Skeletal muscle tissue (tissue), 4 donors: Measurements from ENCODE around the gene CTAGE4. TPM values are rescaled to one million over a fixed set of nuclear protein-coding genes. Genes with fewer than 3 reads are reported as not detected.
"Not testable (repeated sequence)": the region's sequence is repeated elsewhere in the genome, so short reads cannot be mapped to it uniquely, and the experiment has no call there.

Source experiments
- H3K27ac ChIP-seq: one replicate; pipeline ENCODE4 v1.7.0; 2013; ENCODE audit warnings: mild to moderate bottlenecking, low read depth, low read length, inconsistent platforms
- H3K27me3 ChIP-seq, 3 donors: one replicate each; pipeline ENCODE4 v1.7.0; 2013; ENCODE audit warnings: low read length in 3 of 3; ENCODE audit not compliant: control insufficient read depth in 3 of 3, insufficient read depth in 3 of 3
- H3K36me3 ChIP-seq, 3 donors: one replicate each; pipeline ENCODE4 v1.7.0; 2013; ENCODE audit warnings: low read length in 3 of 3; ENCODE audit not compliant: control insufficient read depth in 3 of 3, insufficient read depth in 3 of 3
- H3K4me1 ChIP-seq, 3 donors: one replicate each; pipeline ENCODE4 v1.7.0; 2013; ENCODE audit warnings: low read length in 3 of 3, mild to moderate bottlenecking in 3 of 3; ENCODE audit not compliant: control insufficient read depth in 3 of 3, insufficient read depth in 3 of 3
- H3K4me3 ChIP-seq, 3 donors: one replicate each; pipeline ENCODE4 v1.7.0; 2013; ENCODE audit warnings: low read length in 3 of 3
- H3K9ac ChIP-seq, 3 donors: one replicate each; pipeline ENCODE4 v1.7.0; 2013; ENCODE audit warnings: low read length in 3 of 3, mild to moderate bottlenecking in 3 of 3, moderate library complexity in 2 of 3, low read depth in 1 of 3
- H3K9me3 ChIP-seq, 3 donors: one replicate each; pipeline ENCODE4 v1.7.0; 2013; ENCODE audit warnings: low read length in 3 of 3; ENCODE audit not compliant: control insufficient read depth in 3 of 3
- total RNA-seq: library from RNA; depleted of rRNA; stranded (reverse); fragments of >200 nt; gene quantifications from one replicate; pipeline ENCODE4 v1.2.3, GENCODE V29; 2014
- donor health status: Osteomylitis.

CTAGE4 gene, protein sequence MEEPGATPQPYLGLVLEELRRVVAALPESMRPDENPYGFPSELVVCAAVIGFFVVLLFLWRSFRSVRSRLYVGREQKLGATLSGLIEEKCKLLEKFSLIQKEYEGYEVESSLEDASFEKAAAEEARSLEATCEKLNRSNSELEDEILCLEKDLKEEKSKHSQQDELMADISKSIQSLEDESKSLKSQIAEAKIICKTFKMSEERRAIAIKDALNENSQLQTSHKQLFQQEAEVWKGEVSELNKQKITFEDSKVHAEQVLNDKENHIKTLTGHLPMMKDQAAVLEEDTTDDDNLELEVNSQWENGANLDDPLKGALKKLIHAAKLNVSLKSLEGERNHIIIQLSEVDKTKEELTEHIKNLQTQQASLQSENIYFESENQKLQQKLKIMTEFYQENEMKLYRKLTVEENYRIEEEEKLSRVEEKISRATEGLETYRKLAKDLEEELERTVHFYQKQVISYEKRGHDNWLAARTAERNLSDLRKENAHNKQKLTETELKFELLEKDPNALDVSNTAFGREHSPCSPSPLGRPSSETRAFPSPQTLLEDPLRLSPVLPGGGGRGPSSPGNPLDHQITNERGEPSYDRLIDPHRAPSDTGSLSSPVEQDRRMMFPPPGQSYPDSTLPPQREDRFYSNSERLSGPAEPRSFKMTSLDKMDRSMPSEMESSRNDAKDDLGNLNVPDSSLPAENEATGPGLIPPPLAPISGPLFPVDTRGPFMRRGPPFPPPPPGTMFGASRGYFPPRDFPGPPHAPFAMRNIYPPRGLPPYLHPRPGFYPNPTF
- total RNA-seq = not detected

DNA sequence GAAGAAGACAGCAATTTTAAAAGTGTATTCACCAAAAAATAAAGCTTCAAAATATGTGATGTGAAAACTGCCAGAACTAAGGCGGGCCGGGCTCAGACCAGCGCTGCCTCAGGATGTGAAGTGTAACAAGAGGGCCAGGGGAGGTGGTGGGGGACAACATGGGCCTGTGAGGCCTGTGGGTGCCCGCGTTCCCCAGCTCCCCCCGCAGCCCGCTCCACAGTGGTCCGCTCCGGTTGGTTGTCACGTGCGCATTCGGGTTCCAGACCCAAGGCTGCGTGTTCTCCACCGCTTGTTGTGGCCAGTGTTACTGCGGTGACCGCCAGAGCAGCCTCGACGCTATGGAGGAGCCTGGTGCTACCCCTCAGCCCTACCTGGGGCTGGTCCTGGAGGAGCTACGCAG lies at the start of gene CTAGE4:
Gene CTAGE4, plus strand, starts transcription at position 301 of the 400 bp plus-strand sequence. Its CDS starts 38 bp downstream, at position 339.
- H3K4me1 ChIP-seq, H3K4me3 ChIP-seq, H3K9me3 ChIP-seq, H3K27me3 ChIP-seq, H3K9ac ChIP-seq, H3K27ac ChIP-seq, H3K36me3 ChIP-seq: not testable (repeated sequence)

DNA sequence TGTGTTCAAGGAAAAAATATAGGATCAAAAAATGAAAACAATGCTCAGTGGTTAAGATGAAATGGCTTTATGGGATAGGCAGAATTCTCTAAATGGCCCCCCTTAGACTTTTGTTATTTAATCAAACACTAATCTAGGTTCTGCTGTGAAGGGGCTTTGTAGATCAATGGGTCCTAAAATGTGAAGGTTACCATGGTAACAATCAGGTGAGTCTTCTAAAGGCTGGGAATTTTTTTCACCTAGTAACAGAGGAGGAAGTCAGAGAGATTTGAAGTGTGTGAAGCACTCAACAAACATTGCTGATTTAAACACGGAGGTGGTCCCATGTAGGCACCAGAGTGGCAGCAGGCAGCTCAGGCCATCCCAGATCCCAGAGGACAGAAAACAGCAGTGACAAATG lies 49.1 kb upstream of the CTAGE4 start:
- Histone ChIP-seq H3K36me3 (no peaks in the 10 kb centered on the region), H3K4me1 (no peaks in the 10 kb centered on the region), H3K27ac (no peak overlapping the region), H3K4me3 (no peak overlapping the region), H3K27me3 (no peaks in the 10 kb centered on the region), H3K9me3 (no peaks in the 10 kb centered on the region), H3K9ac (no peak overlapping the region)

DNA sequence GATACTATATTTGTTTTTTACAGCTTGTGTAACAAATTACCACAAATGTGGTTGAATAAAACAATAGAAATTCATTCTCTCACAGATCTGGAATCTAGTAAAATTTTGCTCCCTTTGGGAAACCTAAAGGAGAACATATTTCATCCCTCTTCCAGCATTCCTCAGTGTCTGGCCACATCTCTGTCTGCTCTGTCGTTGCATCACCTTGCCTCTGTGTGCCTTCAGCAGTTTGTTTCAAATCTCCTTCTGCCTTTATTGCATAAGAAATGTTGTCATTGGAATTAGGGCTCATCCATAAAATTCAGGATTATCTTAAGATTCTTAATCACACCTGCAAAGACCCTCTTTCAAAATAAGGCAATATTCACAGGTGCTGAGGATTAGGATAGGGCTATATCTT lies 45.8 kb upstream of the CTAGE4 start:
- H3K4me3 ChIP-seq = no peak overlapping the region
- H3K9ac ChIP-seq = no peak overlapping the region
- no peak overlapping the region for H3K27ac ChIP-seq
- H3K9me3 ChIP-seq = no peaks in the 10 kb centered on the region
- no peaks in the 10 kb centered on the region for H3K36me3 ChIP-seq
- H3K27me3 ChIP-seq = no peaks in the 10 kb centered on the region
- H3K4me1 ChIP-seq = no peaks in the 10 kb centered on the region

DNA sequence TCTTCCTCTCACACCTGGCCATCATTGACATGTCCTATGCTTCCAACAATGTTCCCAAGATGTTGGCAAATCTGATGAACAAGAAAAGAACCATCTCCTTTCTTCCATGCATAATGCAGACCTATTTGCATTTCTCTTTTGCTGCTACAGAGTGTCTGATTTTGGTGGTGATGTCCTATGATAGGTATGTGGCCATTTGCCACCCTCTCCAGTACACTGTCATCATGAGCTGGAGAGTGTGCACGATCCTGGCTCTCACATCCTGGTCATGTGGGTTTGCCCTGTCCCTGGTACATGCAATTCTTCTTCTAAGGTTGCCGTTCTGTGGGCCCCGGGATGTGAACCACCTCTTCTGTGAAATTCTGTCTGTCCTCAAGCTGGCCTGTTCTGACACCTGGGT lies 41.1 kb upstream of the CTAGE4 start:
- Histone ChIP-seq H3K4me1 (no peaks in the 10 kb centered on the region), H3K36me3 (no peaks in the 10 kb centered on the region), H3K27ac (no peak overlapping the region), H3K27me3 (no peaks in the 10 kb centered on the region), H3K9me3 (peaks cover 2 to 4% (median 3%) of the 10 kb centered on the region in 3 donors), H3K9ac (no peak overlapping the region), H3K4me3 (no peak overlapping the region)

DNA sequence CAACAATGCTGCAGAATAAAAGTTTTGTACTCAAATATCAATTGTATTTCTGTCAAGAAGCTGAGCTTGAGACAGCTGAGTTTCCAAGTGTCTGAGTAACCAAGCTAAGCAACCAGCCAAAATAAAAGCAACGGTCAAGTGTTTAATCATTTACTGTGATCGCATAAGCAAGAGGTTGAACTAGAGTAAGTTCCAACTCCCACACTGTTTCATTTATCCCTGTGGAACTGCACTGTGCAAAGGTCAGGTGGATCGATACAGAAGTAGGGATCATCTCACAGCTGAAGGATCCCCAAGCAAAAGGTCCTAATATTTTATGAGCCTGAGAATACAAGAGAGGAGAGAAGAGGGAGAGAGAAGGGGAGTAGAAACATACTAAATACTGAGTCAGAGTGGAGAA lies 38.8 kb upstream of the CTAGE4 start:
- Histone ChIP-seq H3K4me1 (no peaks in the 10 kb centered on the region), H3K9me3 (peaks cover 6 to 12% (median 8%) of the 10 kb centered on the region in 3 donors), H3K36me3 (no peaks in the 10 kb centered on the region), H3K9ac (no peak overlapping the region), H3K27me3 (no peaks in the 10 kb centered on the region), H3K4me3 (no peak overlapping the region), H3K27ac (no peak overlapping the region)

DNA sequence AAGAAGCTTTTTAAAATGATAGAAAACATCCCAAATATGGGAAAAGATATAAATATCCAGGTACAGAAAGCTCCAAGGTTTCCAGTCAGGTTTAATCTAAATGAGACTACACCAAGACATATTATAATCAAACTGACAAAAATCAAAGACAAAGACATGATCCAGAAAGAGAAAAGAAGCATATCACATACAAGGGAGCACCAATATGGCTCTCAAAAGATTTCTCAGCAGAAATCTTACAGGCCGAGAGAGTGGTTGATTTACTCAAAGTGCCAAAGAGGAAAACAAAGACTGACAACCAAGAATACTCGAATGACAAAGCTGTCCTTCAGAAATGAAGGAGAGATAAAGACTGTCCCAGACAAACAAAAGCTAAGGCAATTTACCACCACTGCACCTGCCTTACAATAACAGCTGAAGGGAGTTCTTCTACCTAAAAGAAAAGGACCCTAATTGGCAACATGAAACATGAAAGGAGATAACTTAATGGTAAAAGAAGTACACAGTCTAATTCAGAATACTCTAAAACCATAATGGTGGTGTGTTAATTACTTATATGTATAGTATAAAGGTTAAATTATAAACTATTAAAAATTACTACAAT lies 34.9 kb upstream of the CTAGE4 start:
- Histone ChIP-seq H3K4me3 (no peak overlapping the region), H3K27me3 (no peaks in the 10 kb centered on the region), H3K27ac (no peak overlapping the region), H3K9ac (no peak overlapping the region), H3K9me3 (peaks cover 6 to 16% (median 8%) of the 10 kb centered on the region in 3 donors), H3K4me1 (no peaks in the 10 kb centered on the region), H3K36me3 (no peaks in the 10 kb centered on the region)

DNA sequence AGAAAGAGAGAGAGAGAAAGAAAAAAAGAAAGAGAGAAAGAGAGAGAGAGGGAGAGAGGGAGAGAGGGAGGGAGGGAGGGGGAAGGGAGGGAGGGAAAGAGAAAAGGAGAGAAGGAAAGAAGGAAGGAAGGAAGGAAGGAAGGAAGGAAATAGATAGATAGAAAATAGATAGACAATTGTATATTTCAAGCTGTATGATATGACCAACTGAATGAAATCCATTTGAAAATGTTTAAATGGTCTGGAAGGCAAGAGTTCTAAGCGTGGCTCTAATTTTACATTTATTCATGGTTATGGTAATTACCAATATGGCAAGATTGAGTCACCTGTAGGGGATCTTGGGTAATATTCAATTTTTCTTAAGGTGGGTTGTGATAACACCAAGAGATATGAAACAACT lies 24.4 kb upstream of the CTAGE4 start:
- no peaks in the 10 kb centered on the region for H3K36me3 ChIP-seq
- H3K4me1 ChIP-seq = no peaks in the 10 kb centered on the region
- no peak overlapping the region for H3K9ac ChIP-seq
- no peaks in the 10 kb centered on the region for H3K9me3 ChIP-seq
- no peak overlapping the region for H3K27ac ChIP-seq
- H3K27me3 ChIP-seq = no peaks in the 10 kb centered on the region
- no peak overlapping the region for H3K4me3 ChIP-seq

DNA sequence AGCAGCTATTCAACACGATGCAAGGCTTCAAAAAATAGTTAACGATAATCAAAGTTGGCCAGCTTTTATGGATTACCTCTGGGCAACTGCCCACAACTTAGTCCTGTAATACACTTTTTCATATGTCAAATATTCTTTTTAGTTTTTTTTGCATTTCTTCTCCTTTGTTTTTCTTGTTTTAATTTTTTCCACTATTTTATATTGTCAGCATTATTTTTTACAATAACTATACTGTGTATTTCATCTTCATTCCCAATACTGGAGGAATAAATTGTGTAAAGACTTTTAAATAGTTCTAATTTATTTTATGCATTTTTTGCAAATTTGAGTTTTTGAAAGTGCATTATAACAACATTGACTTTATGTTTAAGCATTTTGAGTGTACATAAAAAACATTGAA lies 18.5 kb upstream of the CTAGE4 start:
- H3K9me3 ChIP-seq = no peaks in the 10 kb centered on the region
- no peak overlapping the region for H3K27ac ChIP-seq
- H3K9ac ChIP-seq = no peak overlapping the region
- H3K4me3 ChIP-seq = no peak overlapping the region
- no peaks in the 10 kb centered on the region for H3K27me3 ChIP-seq
- H3K36me3 ChIP-seq = no peaks in the 10 kb centered on the region
- H3K4me1 ChIP-seq = no peaks in the 10 kb centered on the region

DNA sequence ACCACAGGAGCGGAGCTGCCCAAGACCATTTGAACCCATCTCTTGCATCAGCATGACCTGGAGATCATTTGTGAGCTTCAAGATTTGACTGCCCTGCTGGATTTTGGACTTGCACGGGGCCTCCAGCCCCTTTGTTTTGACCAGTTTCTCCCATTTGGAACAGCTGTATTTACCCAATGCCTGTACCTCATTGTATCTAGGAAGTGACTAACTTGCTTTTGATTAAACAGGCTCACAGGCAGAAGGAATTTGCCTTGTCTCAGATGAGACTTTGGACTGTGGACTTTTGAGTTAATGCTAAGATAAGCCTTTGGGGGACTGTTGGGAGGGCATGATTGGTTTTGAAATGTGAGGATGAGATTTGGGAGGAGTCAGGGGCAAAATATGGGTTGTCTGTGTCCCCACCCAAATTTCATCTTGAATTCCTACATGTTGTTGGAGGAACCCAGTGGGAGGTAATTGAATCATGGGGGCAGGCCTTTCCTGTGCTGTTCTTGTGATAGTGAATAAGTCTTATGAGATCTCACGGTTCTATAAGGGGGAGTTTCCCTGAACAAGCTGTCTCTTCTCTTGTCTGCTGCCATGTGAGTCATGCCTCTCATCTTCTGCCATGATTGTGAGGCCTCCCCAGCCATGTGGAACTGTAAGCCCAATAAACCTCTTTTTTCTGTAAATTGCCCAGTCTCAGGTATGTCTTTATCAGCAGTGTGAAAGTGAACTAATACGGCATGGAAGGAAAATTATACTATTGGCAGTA lies 11.5 kb upstream of the CTAGE4 start:
- H3K27ac ChIP-seq, H3K4me1 ChIP-seq, H3K4me3 ChIP-seq, H3K9me3 ChIP-seq, H3K36me3 ChIP-seq, H3K9ac ChIP-seq, H3K27me3 ChIP-seq: not testable (repeated sequence)
